HepG2 (cell line): ENCODE data around the gene JMJD8. TPM values are rescaled to one million over a fixed set of nuclear protein-coding genes. Genes with fewer than 3 reads are reported as not detected.

ENCODE experiments used
- BRCA1 ChIP-seq: sonication (generic); formaldehyde crosslinking; IDR thresholded peaks from 2 replicates; pipeline ENCODE4 v1.4.0; 2020; ENCODE audit warnings: missing genetic modification reagents
- EHMT2 ChIP-seq: fragments of 200-600 bp; sonication (generic); IDR thresholded peaks from 2 replicates; pipeline ENCODE4 v1.7.0; 2017; ENCODE audit warnings: antibody characterized with exemption, low read depth, low read length, borderline replicate concordance
- ELF3 ChIP-seq: IDR thresholded peaks from 2 replicates; pipeline ENCODE4 v1.6.1; 2016; ENCODE audit warnings: missing genetic modification reagents, missing compliant biosample characterization
- HNRNPLL ChIP-seq: fragments of 200-400 bp; formaldehyde crosslinking; IDR thresholded peaks from 2 replicates; pipeline ENCODE4 v1.6.1; 2017; ENCODE audit warnings: mild to moderate bottlenecking, low read depth, low read length; ENCODE audit not compliant: poor library complexity, severe bottlenecking
- IKZF4 ChIP-seq: sonication (generic); formaldehyde crosslinking; IDR thresholded peaks from 2 replicates; pipeline ENCODE4 v1.5.1; 2020; ENCODE audit warnings: borderline replicate concordance, mild to moderate bottlenecking, low read depth, missing genetic modification reagents; ENCODE audit errors: not compliant biosample characterization
- MLLT10 ChIP-seq: sonication (generic); formaldehyde crosslinking; IDR thresholded peaks from 2 replicates; pipeline ENCODE4 v1.4.0; 2020; ENCODE audit warnings: missing genetic modification reagents
- MZF1 ChIP-seq: sonication (generic); formaldehyde crosslinking; IDR thresholded peaks from 2 replicates; pipeline ENCODE4 v1.8.1; 2023; ENCODE audit warnings: mild to moderate bottlenecking, missing genetic modification reagents, borderline replicate concordance
- RCOR2 ChIP-seq: IDR thresholded peaks from 2 replicates; pipeline ENCODE4 v1.6.1; 2016; ENCODE audit warnings: missing biosample characterization, missing genetic modification reagents
- SCMH1 ChIP-seq: sonication (generic); formaldehyde crosslinking; IDR thresholded peaks from 2 replicates; pipeline ENCODE4 v1.9.0; 2021; ENCODE audit warnings: missing genetic modification reagents, mild to moderate bottlenecking, borderline replicate concordance
- SIX1 ChIP-seq: sonication (generic); formaldehyde crosslinking; IDR thresholded peaks from 2 replicates; pipeline ENCODE4 v1.4.0; 2020; ENCODE audit warnings: missing genetic modification reagents, borderline replicate concordance
- SP4 ChIP-seq: sonication (generic); formaldehyde crosslinking; IDR thresholded peaks from 2 replicates; pipeline ENCODE4 v1.8.1; 2023; ENCODE audit warnings: mild to moderate bottlenecking, missing genetic modification reagents
- TEAD2 ChIP-seq: sonication (generic); formaldehyde crosslinking; IDR thresholded peaks from 2 replicates; pipeline ENCODE4 v1.9.0; 2021; ENCODE audit warnings: missing genetic modification reagents
- YEATS4 ChIP-seq: sonication (generic); formaldehyde crosslinking; IDR thresholded peaks from 2 replicates; pipeline ENCODE4 v1.4.0; 2020; ENCODE audit warnings: missing genetic modification reagents, borderline replicate concordance
- ZBTB14 ChIP-seq: sonication (generic); formaldehyde crosslinking; IDR thresholded peaks from 2 replicates; pipeline ENCODE4 v1.4.0; 2020; ENCODE audit warnings: missing genetic modification reagents
- ZBTB2 ChIP-seq: sonication (generic); formaldehyde crosslinking; IDR thresholded peaks from 2 replicates; pipeline ENCODE4 v1.8.0; 2022; ENCODE audit warnings: low read depth, missing genetic modification reagents
- ZNF260 ChIP-seq: sonication (generic); formaldehyde crosslinking; IDR thresholded peaks from 2 replicates; pipeline ENCODE4 v1.4.0; 2020; ENCODE audit warnings: missing genetic modification reagents, low read depth, mild to moderate bottlenecking, borderline replicate concordance
- ZNF564 ChIP-seq: sonication (generic); formaldehyde crosslinking; IDR thresholded peaks from 2 replicates; pipeline ENCODE4 v1.8.1; 2023; ENCODE audit warnings: mild to moderate bottlenecking, missing genetic modification reagents
- ZNF737 ChIP-seq: sonication (generic); formaldehyde crosslinking; IDR thresholded peaks from 2 replicates; pipeline ENCODE4 v1.5.0; 2020; ENCODE audit warnings: missing genetic modification reagents, mild to moderate bottlenecking, borderline replicate concordance
- polyA plus RNA-seq, 8 experiments: library from polyadenylated mRNA; depleted of rRNA in 3 of 8; stranded (reverse) in 7 of 8; unstranded in 1 of 8; fragments of >200 nt; fragmentation: Illumina TruSeq in 4 of 8; extraction: Trizol in 4 of 8; gene quantifications; 2 replicates each; pipeline versions ENCODE4 v1.2.1 to v1.2.3, GENCODE V29; 2011 to 2016; ENCODE audit warnings: low read depth in 4 of 8, missing spikeins in 1 of 8, mixed read lengths in 1 of 8; ENCODE audit not compliant: insufficient read depth in 1 of 8
- total RNA-seq, 5 experiments: library from RNA; depleted of rRNA; stranded (reverse); fragments of >200 nt; fragmentation: Illumina TruSeq; extraction: Trizol; gene quantifications; 2 replicates each; pipeline ENCODE4 v1.2.3, GENCODE V29; 2016; ENCODE audit warnings: low read depth in 1 of 5
- TF ChIP-seq, protein P1 (sequence below): sonication (generic); formaldehyde crosslinking; IDR thresholded peaks from 2 replicates; pipeline ENCODE4 v1.5.1; 2020; ENCODE audit warnings: mild to moderate bottlenecking, missing genetic modification reagents, moderate library complexity
- TF ChIP-seq, protein P2 (sequence below): sonication (generic); formaldehyde crosslinking; IDR thresholded peaks from 2 replicates; pipeline ENCODE4 v1.4.0; 2020; ENCODE audit warnings: missing genetic modification reagents, borderline replicate concordance

JMJD8 gene
- total and polyA plus RNA-seq, 2 of the 13 experiments (the other 11 are each of a cell fraction or from before 2014, with no cell fraction given): 2.6 to 11.8 TPM

- TF ChIP-seq ZBTB2 (CRISPR knock-in tag) (peak; percentile 73), ZNF564 (CRISPR knock-in tag) (0 out of 2 replicates have a peak, but pooled peaks have one; percentile 47), SIX1 (CRISPR knock-in tag) (no peak), EHMT2 (peak; percentile 77), ZBTB14 (CRISPR knock-in tag) (peak; percentile 75), SP4 (no peak), BRCA1 (CRISPR knock-in tag) (peak; percentile 66; the same call in 1 of the 2 replicates), IKZF4 (peak; percentile 97), RCOR2 (CRISPR knock-in tag) (no peak), MLLT10 (CRISPR knock-in tag) (no peak), YEATS4 (peak; percentile 33; the same call in 1 of the 2 replicates), TEAD2 (CRISPR knock-in tag) (0 out of 2 replicates have a peak, but pooled peaks have one; percentile 62), ELF3 (CRISPR knock-in tag) (peak; percentile 69), ZNF260 (CRISPR knock-in tag) (no peak), MZF1 (no peak), HNRNPLL (no peak), ZNF737 (CRISPR knock-in tag) (no peak), SCMH1 (no peak)
- TF ChIP-seq, protein P1, sequence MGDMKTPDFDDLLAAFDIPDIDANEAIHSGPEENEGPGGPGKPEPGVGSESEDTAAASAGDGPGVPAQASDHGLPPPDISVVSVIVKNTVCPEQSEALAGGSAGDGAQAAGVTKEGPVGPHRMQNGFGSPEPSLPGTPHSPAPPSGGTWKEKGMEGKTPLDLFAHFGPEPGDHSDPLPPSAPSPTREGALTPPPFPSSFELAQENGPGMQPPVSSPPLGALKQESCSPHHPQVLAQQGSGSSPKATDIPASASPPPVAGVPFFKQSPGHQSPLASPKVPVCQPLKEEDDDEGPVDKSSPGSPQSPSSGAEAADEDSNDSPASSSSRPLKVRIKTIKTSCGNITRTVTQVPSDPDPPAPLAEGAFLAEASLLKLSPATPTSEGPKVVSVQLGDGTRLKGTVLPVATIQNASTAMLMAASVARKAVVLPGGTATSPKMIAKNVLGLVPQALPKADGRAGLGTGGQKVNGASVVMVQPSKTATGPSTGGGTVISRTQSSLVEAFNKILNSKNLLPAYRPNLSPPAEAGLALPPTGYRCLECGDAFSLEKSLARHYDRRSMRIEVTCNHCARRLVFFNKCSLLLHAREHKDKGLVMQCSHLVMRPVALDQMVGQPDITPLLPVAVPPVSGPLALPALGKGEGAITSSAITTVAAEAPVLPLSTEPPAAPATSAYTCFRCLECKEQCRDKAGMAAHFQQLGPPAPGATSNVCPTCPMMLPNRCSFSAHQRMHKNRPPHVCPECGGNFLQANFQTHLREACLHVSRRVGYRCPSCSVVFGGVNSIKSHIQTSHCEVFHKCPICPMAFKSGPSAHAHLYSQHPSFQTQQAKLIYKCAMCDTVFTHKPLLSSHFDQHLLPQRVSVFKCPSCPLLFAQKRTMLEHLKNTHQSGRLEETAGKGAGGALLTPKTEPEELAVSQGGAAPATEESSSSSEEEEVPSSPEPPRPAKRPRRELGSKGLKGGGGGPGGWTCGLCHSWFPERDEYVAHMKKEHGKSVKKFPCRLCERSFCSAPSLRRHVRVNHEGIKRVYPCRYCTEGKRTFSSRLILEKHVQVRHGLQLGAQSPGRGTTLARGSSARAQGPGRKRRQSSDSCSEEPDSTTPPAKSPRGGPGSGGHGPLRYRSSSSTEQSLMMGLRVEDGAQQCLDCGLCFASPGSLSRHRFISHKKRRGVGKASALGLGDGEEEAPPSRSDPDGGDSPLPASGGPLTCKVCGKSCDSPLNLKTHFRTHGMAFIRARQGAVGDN: peak; percentile 51; the same call in 1 of the 2 replicates
- TF ChIP-seq, protein P2, sequence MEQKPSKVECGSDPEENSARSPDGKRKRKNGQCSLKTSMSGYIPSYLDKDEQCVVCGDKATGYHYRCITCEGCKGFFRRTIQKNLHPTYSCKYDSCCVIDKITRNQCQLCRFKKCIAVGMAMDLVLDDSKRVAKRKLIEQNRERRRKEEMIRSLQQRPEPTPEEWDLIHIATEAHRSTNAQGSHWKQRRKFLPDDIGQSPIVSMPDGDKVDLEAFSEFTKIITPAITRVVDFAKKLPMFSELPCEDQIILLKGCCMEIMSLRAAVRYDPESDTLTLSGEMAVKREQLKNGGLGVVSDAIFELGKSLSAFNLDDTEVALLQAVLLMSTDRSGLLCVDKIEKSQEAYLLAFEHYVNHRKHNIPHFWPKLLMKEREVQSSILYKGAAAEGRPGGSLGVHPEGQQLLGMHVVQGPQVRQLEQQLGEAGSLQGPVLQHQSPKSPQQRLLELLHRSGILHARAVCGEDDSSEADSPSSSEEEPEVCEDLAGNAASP: 0 out of 2 replicates have a peak, but pooled peaks have one; percentile 24
Observed at GRCh38 chr16:700684-701584, 16.8 kb upstream of the JMJD8 start (continued).
